ENCODE data around the gene AQP12A.

Gene AQP12A

GRCh38 chr2:240725671-240726070, 34.0 kb downstream of the AQP12A start:
- no peak for DNase-seq

GRCh38 chr2:240726876-240727275, 35.2 kb downstream of the AQP12A start:
- DNase-seq: no peak

GRCh38 chr2:240727439-240727838, 35.8 kb downstream of the AQP12A start:
- DNase-seq: no peak

GRCh38 chr2:240727913-240728312, 36.2 kb downstream of the AQP12A start:
- no peak for DNase-seq

- DNase-seq: no peak
These were observed 36.7 kb downstream of the AQP12A start for GRCh38 chr2:240728361-240728760.

GRCh38 chr2:240728827-240729226, 37.2 kb downstream of the AQP12A start:
- DNase-seq: no peak

- no peak for DNase-seq
These were observed 39.0 kb downstream of the AQP12A start for GRCh38 chr2:240730501-240731177.

- DNase-seq: no peak
These were observed 39.5 kb downstream of the AQP12A start for GRCh38 chr2:240731178-240731545.

GRCh38 chr2:240732184-240732583, 40.5 kb downstream of the AQP12A start:
- no peak for DNase-seq

- no peak for DNase-seq
These were observed 41.4 kb downstream of the AQP12A start for GRCh38 chr2:240732911-240733622.

- no peak for DNase-seq
These were observed 42.3 kb downstream of the AQP12A start for GRCh38 chr2:240733803-240734495.

GRCh38 chr2:240734756-240735155, 43.1 kb downstream of the AQP12A start:
- no peak for DNase-seq

- no peak for DNase-seq
These were observed 43.8 kb downstream of the AQP12A start for GRCh38 chr2:240735476-240735875.

GRCh38 chr2:240736281-240737250, 44.9 kb downstream of the AQP12A start:
- no peak for DNase-seq

- no peak for DNase-seq
These were observed 45.8 kb downstream of the AQP12A start for GRCh38 chr2:240737512-240737911.

- no peak for DNase-seq
These were observed 46.3 kb downstream of the AQP12A start for GRCh38 chr2:240737958-240738357.

- DNase-seq: no peak
These were observed 48.1 kb downstream of the AQP12A start for GRCh38 chr2:240739797-240740196.

- no peak for DNase-seq
These were observed 49.4 kb downstream of the AQP12A start for GRCh38 chr2:240741091-240741490.

GRCh38 chr2:240742602-240743095, 51.0 kb downstream of the AQP12A start:
- DNase-seq: no peak

GRCh38 chr2:240745456-240745855, 53.8 kb downstream of the AQP12A start:
- no peak for DNase-seq

- DNase-seq: no peak
These were observed 54.3 kb downstream of the AQP12A start for GRCh38 chr2:240745962-240746361.

GRCh38 chr2:240746671-240747070, 55.0 kb downstream of the AQP12A start:
- DNase-seq: no peak

- DNase-seq: no peak
These were observed 55.6 kb downstream of the AQP12A start for GRCh38 chr2:240747256-240747655.
